Stomach (tissue), 9 donors: Measurements from ENCODE around the gene PHYHD1. TPM values are rescaled to one million over a fixed set of nuclear protein-coding genes. Genes with fewer than 3 reads are reported as not detected.
A peak's percentile ranks its signal among the peaks of the same experiment; 100 is the strongest.

Experiments used
- DNase-seq, 2 donors: peaks; one replicate each; pipeline versions ENCODE4 v3.0.0 to v3.0.0-alpha.2; 2013 to 2019
- H3K27ac ChIP-seq, 5 donors: fragments of 200-600 bp in 4 of 5; sonication (generic) in 4 of 5; one replicate each; pipeline ENCODE4 v1.5.1; 2013 to 2019; ENCODE audit warnings: mild to moderate bottlenecking in 1 of 5, moderate library complexity in 1 of 5
- H3K27me3 ChIP-seq, 3 donors: fragments of 200-600 bp; sonication (generic); one replicate each; pipeline ENCODE4 v1.5.1; 2017 to 2019; ENCODE audit warnings: mixed run types in 1 of 3
- H3K36me3 ChIP-seq, 4 donors: fragments of 200-600 bp; sonication (generic); 1 replicate in 3 of 4; 2 replicates in 1 of 4; pipeline ENCODE4 v1.5.1; 2016 to 2019
- H3K4me1 ChIP-seq, 4 donors: fragments of 200-600 bp; sonication (generic); one replicate each; pipeline ENCODE4 v1.5.1; 2016 to 2019
- H3K4me3 ChIP-seq, 4 donors: fragments of 200-600 bp; sonication (generic) in 3 of 4; one replicate each; pipeline ENCODE4 v1.5.1; 2016 to 2019; ENCODE audit warnings: mild to moderate bottlenecking in 1 of 4
- H3K9me3 ChIP-seq, 4 donors: fragments of 200-600 bp; sonication (generic); one replicate each; pipeline ENCODE4 v1.5.1; 2016 to 2019
- EP300 ChIP-seq: sonication (generic); formaldehyde crosslinking; IDR thresholded peaks from one replicate; pipeline ENCODE4 v1.6.1; 2017; ENCODE audit warnings: antibody characterized with exemption
- POLR2A ChIP-seq, 4 donors: fragments of 450-650 bp; IDR thresholded peaks; one replicate each; pipeline ENCODE4 v1.6.1; 2016; ENCODE audit warnings: antibody characterized with exemption in 4 of 4, control low read depth in 2 of 4, mild to moderate bottlenecking in 1 of 4, moderate library complexity in 1 of 4
- POLR2AphosphoS5 ChIP-seq, 3 donors: sonication (generic); formaldehyde crosslinking; IDR thresholded peaks; one replicate each; pipeline ENCODE4 v1.6.1; 2016; ENCODE audit warnings: antibody characterized with exemption in 3 of 3
- WGBS, 5 donors: extraction: QIAGEN DNeasy Blood & Tissue Kit in 3 of 5; methylation state at CpG; one replicate each; pipeline versions ENCODE4 v1.1.5 to v1.1.7; 2013 to 2018; 5-methylcytosine and 5-hydroxymethylcytosine counted together
- intact Hi-C: fragments of 100-400 bp; cut with DNase I; formaldehyde crosslinking; loops from one replicate; pipeline ENCODE4 v1.15.1; 2023; ENCODE audit warnings: low total_unique reads
- polyA plus RNA-seq, 3 donors: library from polyadenylated mRNA; stranded (reverse); fragments of 200-250 nt; gene quantifications; one replicate each; pipeline ENCODE4 v1.2.3, GENCODE V29; 2013
- total RNA-seq, 5 donors: library from RNA; depleted of rRNA; stranded (reverse); fragments of >200 nt; gene quantifications; one replicate each; pipeline versions ENCODE4 v1.1.0 to v1.2.3, GENCODE V29; 2014 to 2016
- TF ChIP-seq, protein P1 (sequence below), 7 experiments: fragments of 450-650 bp in 4 of 7; fragments of 200-600 bp in 3 of 7; sonication (generic) in 3 of 7; IDR thresholded peaks; one replicate each; pipeline ENCODE4 v1.5.1; 2016 to 2019; ENCODE audit warnings: antibody characterized with exemption in 7 of 7, control low read depth in 2 of 7, mild to moderate bottlenecking in 1 of 7
- donor health status: healthy with polysubstance abuse.
- donor health status: Bipolar disorder and iron deficiency.
- donor health status: healthy.

Gene PHYHD1
- total and polyA plus RNA-seq, 8 donors: 1.4 to 55.8 (median 30.7) TPM

- intact Hi-C loops: no loop called here
- Histone ChIP-seq H3K36me3 (peaks cover 69 to 98% (median 96%) of the 10 kb centered on the region in 4 donors), H3K4me3 (no peak overlapping the region), H3K4me1 (no peaks in the 10 kb centered on the region), H3K27ac (no peak overlapping the region), H3K9me3 (no peaks in the 10 kb centered on the region), H3K27me3 (no peaks in the 10 kb centered on the region)
- no peak for TF ChIP-seq POLR2A (IDR thresholded peaks at IDR 0.05)
- TF ChIP-seq, protein P1, sequence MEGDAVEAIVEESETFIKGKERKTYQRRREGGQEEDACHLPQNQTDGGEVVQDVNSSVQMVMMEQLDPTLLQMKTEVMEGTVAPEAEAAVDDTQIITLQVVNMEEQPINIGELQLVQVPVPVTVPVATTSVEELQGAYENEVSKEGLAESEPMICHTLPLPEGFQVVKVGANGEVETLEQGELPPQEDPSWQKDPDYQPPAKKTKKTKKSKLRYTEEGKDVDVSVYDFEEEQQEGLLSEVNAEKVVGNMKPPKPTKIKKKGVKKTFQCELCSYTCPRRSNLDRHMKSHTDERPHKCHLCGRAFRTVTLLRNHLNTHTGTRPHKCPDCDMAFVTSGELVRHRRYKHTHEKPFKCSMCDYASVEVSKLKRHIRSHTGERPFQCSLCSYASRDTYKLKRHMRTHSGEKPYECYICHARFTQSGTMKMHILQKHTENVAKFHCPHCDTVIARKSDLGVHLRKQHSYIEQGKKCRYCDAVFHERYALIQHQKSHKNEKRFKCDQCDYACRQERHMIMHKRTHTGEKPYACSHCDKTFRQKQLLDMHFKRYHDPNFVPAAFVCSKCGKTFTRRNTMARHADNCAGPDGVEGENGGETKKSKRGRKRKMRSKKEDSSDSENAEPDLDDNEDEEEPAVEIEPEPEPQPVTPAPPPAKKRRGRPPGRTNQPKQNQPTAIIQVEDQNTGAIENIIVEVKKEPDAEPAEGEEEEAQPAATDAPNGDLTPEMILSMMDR (IDR thresholded peaks at IDR 0.05): no peak
- TF ChIP-seq POLR2AphosphoS5 (IDR thresholded peaks at IDR 0.05): no peak
- 87 to 96% (median 92%) methylated on average over 3 of the region's 3 CpGs for whole genome bisulfite sequencing, 5 donors
- DNase-seq: no peak
These were observed 58.3 kb downstream of the PHYHD1 start for GRCh38 chr9:128979111-128979510.

GRCh38 chr9:128983536-128983935, 62.8 kb downstream of the PHYHD1 start:
- TF ChIP-seq POLR2AphosphoS5 (IDR thresholded peaks at IDR 0.05): no peak
- no peak for TF ChIP-seq POLR2A (IDR thresholded peaks at IDR 0.05)
- TF ChIP-seq EP300: no peak
- TF ChIP-seq, protein P1 (IDR thresholded peaks at IDR 0.05): no peak
- H3K36me3 ChIP-seq: peaks cover 79 to 100% (median 99%) of the 10 kb centered on the region in 4 donors
- peaks cover 0 to 6% (median 0%) of the 10 kb centered on the region in 4 donors for H3K4me1 ChIP-seq
- no peaks in the 10 kb centered on the region for H3K27me3 ChIP-seq
- H3K9me3 ChIP-seq: no peaks in the 10 kb centered on the region
- no peak overlapping the region for H3K4me3 ChIP-seq
- no peak overlapping the region for H3K27ac ChIP-seq
- intact Hi-C loops: no loop called here
- no peak for DNase-seq
- WGBS, 5 donors: 96 to 97% (median 97%) methylated on average over 8 of the region's 8 CpGs

DNA sequence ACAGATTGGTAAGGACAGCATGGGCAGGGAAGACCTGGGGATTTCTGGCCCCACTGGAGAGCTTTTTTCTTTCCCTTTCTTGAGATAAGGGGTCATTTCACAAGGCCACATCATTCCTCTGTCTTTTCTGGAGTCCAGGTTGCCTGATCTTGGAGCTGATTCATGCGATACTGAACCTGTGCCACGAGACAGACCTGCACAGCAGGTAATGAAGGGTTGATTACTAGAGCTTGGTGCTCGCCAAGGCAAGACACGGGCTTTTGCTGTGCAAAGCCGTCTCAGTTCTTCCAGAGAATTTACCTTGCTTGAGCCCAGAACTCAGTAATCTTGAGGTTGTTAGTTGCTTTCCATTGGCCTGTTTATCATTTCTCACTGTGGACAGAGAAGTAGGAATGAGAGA, 65.9 kb downstream of the PHYHD1 start:
- Histone ChIP-seq H3K27ac (no peak overlapping the region), H3K36me3 (peaks cover 55 to 99% (median 98%) of the 10 kb centered on the region in 4 donors), H3K27me3 (no peaks in the 10 kb centered on the region), H3K4me1 (peaks cover 0 to 12% (median 0%) of the 10 kb centered on the region in 4 donors), H3K9me3 (no peaks in the 10 kb centered on the region), H3K4me3 (no peak overlapping the region)
- intact Hi-C loops: no loop called here
- TF ChIP-seq, protein P1 (IDR thresholded peaks at IDR 0.05): no peak
- TF ChIP-seq EP300: no peak
- no peak for TF ChIP-seq POLR2A (IDR thresholded peaks at IDR 0.05)
- TF ChIP-seq POLR2AphosphoS5 (IDR thresholded peaks at IDR 0.05): no peak
- WGBS, 5 donors: 66 to 87% (median 82%) methylated on average over 5 of the region's 5 CpGs
- no peak for DNase-seq

GRCh38 chr9:128987805-128988204, 67.0 kb downstream of the PHYHD1 start:
- Histone ChIP-seq H3K4me1 (peaks cover 0 to 12% (median 6%) of the 10 kb centered on the region in 4 donors), H3K4me3 (no peak overlapping the region), H3K27me3 (no peaks in the 10 kb centered on the region), H3K36me3 (peaks cover 50 to 99% (median 98%) of the 10 kb centered on the region in 4 donors), H3K9me3 (no peaks in the 10 kb centered on the region), H3K27ac (peak overlapping the region in 1 of 5 donors; percentile 35)
- intact Hi-C loops: no loop called here
- peak in 1 of 2 donors; percentile 3 for DNase-seq
- TF ChIP-seq EP300: no peak
- TF ChIP-seq, protein P1 (IDR thresholded peaks at IDR 0.05): no peak
- TF ChIP-seq POLR2A (IDR thresholded peaks at IDR 0.05): no peak
- peak in 1 of 3 donors; percentile 26 for TF ChIP-seq POLR2AphosphoS5 (IDR thresholded peaks at IDR 0.05)
- 76 to 90% (median 85%) methylated on average over 5 of the region's 5 CpGs for WGBS, 5 donors

Other genes with a start within 250 kb of the PHYHD1 start
- 100 to 1,000 TPM in 3 of 5 donors, 10 to 100 TPM in 2; 49.0 to 489 (median 123) TPM for gene SET, start 231.8 kb upstream of the PHYHD1 start, total RNA-seq
- 100 to 1,000 TPM; 109 to 150 (median 111) TPM for gene SET, start 231.8 kb upstream of the PHYHD1 start, polyA plus RNA-seq
- 10 to 100 TPM in 3 of 5 donors, 1 to 10 TPM in 2; 5.0 to 23.2 (median 13.3) TPM for gene PKN3, start 218.5 kb upstream of the PHYHD1 start, total RNA-seq
- 1 to 10 TPM; 5.3 to 8.0 (median 7.7) TPM for gene PKN3, start 218.5 kb upstream of the PHYHD1 start, polyA plus RNA-seq
- gene ZDHHC12, start 196.9 kb upstream of the PHYHD1 start, total RNA-seq: 100 to 1,000 TPM in 1 of 5 donors, 10 to 100 TPM in 2, 1 to 10 TPM in 2; 3.5 to 116 (median 20.0) TPM
- 10 to 100 TPM; 57.1 to 90.5 (median 60.5) TPM for gene ZDHHC12, start 196.9 kb upstream of the PHYHD1 start, polyA plus RNA-seq
- gene ZER1, start 149.1 kb upstream of the PHYHD1 start, total RNA-seq: 100 to 1,000 TPM in 1 of 5 donors, 10 to 100 TPM in 4; 25.5 to 214 (median 68.3) TPM
- gene ZER1, start 149.1 kb upstream of the PHYHD1 start, polyA plus RNA-seq: 10 to 100 TPM; 16.3 to 19.2 (median 18.8) TPM
- 10 to 100 TPM in 3 of 5 donors, 1 to 10 TPM in 2; 5.8 to 50.6 (median 11.4) TPM for gene TBC1D13, start 133.7 kb upstream of the PHYHD1 start, total RNA-seq
- gene TBC1D13, start 133.7 kb upstream of the PHYHD1 start, polyA plus RNA-seq: 10 to 100 TPM; 11.3 to 13.9 (median 11.6) TPM
- 100 to 1,000 TPM in 1 of 5 donors, 10 to 100 TPM in 2, 1 to 10 TPM in 2; 5.0 to 186 (median 38.5) TPM for gene ENDOG, start 102.5 kb upstream of the PHYHD1 start, total RNA-seq
- 10 to 100 TPM; 22.9 to 32.5 (median 30.4) TPM for gene ENDOG, start 102.5 kb upstream of the PHYHD1 start, polyA plus RNA-seq
- gene SPOUT1, start 91.2 kb upstream of the PHYHD1 start, total RNA-seq: 100 to 1,000 TPM in 1 of 5 donors, 10 to 100 TPM in 4; 11.1 to 104 (median 14.2) TPM
- gene SPOUT1, start 91.2 kb upstream of the PHYHD1 start, polyA plus RNA-seq: 10 to 100 TPM; 13.4 to 31.3 (median 29.4) TPM
- 10 to 100 TPM in 2 of 5 donors, 1 to 10 TPM in 2, under 1 TPM in 1; 0.58 to 25.7 (median 6.1) TPM for gene KYAT1, start 39.0 kb upstream of the PHYHD1 start, total RNA-seq
- gene KYAT1, start 39.0 kb upstream of the PHYHD1 start, polyA plus RNA-seq: 1 to 10 TPM; 4.8 to 7.5 (median 5.3) TPM
- 10 to 100 TPM; 14.7 to 63.7 (median 25.1) TPM for gene LRRC8A, start 38.8 kb upstream of the PHYHD1 start, total RNA-seq
- 10 to 100 TPM; 11.2 to 22.7 (median 13.6) TPM for gene LRRC8A, start 38.8 kb upstream of the PHYHD1 start, polyA plus RNA-seq
- 10 to 100 TPM in 1 of 5 donors, 1 to 10 TPM in 3, under 1 TPM in 1; 0.58 to 17.1 (median 9.4) TPM for gene DOLK, start 26.6 kb downstream of the PHYHD1 start, total RNA-seq
- 1 to 10 TPM; 3.2 to 8.1 (median 6.2) TPM for gene DOLK, start 26.6 kb downstream of the PHYHD1 start, polyA plus RNA-seq
- gene NUP188, start 26.7 kb downstream of the PHYHD1 start, total RNA-seq: 10 to 100 TPM; 26.3 to 79.9 (median 51.0) TPM
- 10 to 100 TPM in 1 of 3 donors, 1 to 10 TPM in 2; 4.4 to 10.1 (median 9.9) TPM for gene NUP188, start 26.7 kb downstream of the PHYHD1 start, polyA plus RNA-seq
- 100 to 1,000 TPM in 4 of 5 donors, 10 to 100 TPM in 1; 50.5 to 408 (median 138) TPM for gene SH3GLB2, start 107.3 kb downstream of the PHYHD1 start, total RNA-seq
- 100 to 1,000 TPM in 2 of 3 donors, 10 to 100 TPM in 1; 58.2 to 113 (median 102) TPM for gene SH3GLB2, start 107.3 kb downstream of the PHYHD1 start, polyA plus RNA-seq
- gene MIGA2, start 115.6 kb downstream of the PHYHD1 start, total RNA-seq: 100 to 1,000 TPM in 1 of 5 donors, 10 to 100 TPM in 4; 34.5 to 175 (median 49.0) TPM
- gene MIGA2, start 115.6 kb downstream of the PHYHD1 start, polyA plus RNA-seq: 10 to 100 TPM in 2 of 3 donors, 1 to 10 TPM in 1; 9.0 to 28.2 (median 10.4) TPM
- gene DOLPP1, start 160.1 kb downstream of the PHYHD1 start, total RNA-seq: 10 to 100 TPM in 4 of 5 donors, 1 to 10 TPM in 1; 5.5 to 84.0 (median 17.4) TPM
- gene DOLPP1, start 160.1 kb downstream of the PHYHD1 start, polyA plus RNA-seq: 10 to 100 TPM in 1 of 3 donors, 1 to 10 TPM in 2; 3.4 to 11.4 (median 8.3) TPM
- 10 to 100 TPM; 13.0 to 92.2 (median 49.6) TPM for gene CRAT, start 189.8 kb downstream of the PHYHD1 start, total RNA-seq
- 10 to 100 TPM; 25.8 to 28.5 (median 28.1) TPM for gene CRAT, start 189.8 kb downstream of the PHYHD1 start, polyA plus RNA-seq
- 100 to 1,000 TPM in 1 of 5 donors, 10 to 100 TPM in 4; 12.3 to 118 (median 48.8) TPM for gene PTPA, start 190.4 kb downstream of the PHYHD1 start, total RNA-seq
- gene PTPA, start 190.4 kb downstream of the PHYHD1 start, polyA plus RNA-seq: 100 to 1,000 TPM in 1 of 3 donors, 10 to 100 TPM in 2; 69.2 to 111 (median 77.9) TPM